Measurements from ENCODE around the gene RBM4B.

RBM4B gene

DNA sequence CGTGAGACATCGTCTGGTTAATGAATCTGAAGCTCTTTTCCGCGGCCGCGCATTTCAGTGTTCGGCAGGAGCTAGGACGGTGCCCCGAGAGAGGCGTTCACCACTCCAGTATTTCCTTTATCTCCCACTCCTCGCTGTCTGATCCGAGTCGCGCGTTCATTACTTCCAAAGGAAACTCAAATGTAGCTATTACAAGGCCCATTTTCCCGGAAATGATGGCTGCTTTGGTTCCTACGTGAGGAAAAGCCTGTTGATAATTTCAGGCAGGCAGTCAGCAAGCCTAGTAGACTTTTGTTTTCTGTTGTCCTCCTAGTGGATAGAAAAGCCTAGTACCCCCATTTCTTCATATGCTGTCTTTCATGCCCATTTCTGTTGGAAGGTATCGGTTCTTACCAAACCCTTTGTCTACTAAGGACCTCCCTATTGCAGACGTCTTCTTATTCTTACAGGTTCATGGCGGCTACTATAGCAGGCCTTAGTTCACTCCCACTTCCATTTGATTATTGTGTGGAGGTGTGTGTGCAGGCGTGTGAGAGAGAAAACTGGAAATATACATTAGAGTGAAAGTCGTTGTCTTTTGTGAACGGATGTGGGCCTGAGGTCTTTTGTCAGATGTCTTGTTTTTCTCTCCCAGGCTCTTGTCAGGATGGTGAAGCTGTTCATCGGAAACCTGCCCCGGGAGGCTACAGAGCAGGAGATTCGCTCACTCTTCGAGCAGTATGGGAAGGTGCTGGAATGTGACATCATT, 38.4 kb downstream of the RBM4B start:
- DNase-seq = peak; percentile 62

DNA sequence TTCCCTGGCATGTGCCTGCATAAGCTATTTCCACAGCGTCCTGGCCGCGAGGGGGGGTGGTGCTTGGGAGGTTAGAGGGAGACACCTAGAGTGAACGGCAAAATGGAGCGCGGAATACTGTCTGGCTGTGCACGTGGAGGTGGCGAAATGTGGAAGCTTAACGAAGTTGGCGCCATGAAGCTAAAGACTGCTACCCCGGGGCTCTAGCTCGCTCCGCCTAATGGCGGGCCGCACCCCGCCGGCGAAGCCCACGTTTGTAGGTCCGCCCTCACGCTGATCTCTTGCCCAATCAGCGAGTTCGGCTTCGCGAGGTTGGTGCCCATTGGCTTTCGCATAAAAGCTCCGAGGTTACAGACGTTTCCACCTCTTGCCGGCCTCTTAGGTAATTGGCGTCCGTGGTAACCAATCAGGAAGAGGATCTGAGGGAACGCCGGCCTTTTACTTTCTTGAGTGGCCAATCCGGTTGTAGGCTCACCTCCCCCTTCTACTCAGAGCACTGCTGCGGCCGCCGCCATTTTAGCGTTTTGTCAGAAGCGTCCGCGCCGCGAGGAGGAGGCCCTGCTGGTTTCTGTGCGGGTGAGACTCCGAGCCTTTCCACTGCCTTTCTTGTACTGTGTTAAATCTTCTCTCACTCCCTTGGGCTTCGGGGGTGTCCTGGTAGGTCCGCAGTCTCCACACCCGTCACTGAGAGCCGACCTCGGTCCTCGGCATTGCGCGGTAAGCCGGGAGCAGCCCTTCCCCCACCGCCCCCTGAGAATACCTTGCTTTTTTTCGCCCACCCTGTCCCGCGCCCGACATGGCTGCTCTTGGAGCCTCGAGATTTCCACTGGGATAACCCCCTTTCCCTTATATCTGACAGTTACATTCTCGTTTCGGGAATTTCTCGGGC, 39.3 kb downstream of the RBM4B start, which contains the start of gene RBM4:
TSS of gene RBM4 (plus strand) at position 527 of the 889 bp plus-strand sequence. CDS start 1,009 bp downstream, outside the sequence.
- DNase-seq = peak; percentile 98

- peak; percentile 17 for DNase-seq
Measured at GRCh38 chr11:66637557-66638176, 40.0 kb downstream of the RBM4B start.

GRCh38 chr11:66636411-66636810, 41.3 kb downstream of the RBM4B start:
- DNase-seq = no peak

DNA sequence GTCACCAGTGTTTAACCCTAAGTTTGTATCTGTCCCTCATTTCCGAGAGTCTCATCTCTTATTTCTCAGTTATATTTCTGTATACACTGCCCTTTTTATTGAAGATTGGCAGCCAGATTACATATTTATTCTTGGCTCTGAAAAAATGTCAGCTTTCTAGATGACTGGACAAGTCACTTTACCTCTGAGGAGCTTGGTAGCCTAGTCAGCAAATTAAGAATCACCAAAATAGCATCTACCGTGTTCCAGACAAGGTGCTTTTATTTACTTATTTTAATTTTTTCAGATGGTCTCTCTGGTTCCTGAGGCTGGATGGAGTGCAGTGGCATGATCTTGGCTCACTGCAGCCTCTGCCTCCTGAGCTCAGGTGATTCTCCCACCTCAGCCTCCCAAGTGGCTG, 44.7 kb downstream of the RBM4B start:
- DNase-seq = no peak

DNA sequence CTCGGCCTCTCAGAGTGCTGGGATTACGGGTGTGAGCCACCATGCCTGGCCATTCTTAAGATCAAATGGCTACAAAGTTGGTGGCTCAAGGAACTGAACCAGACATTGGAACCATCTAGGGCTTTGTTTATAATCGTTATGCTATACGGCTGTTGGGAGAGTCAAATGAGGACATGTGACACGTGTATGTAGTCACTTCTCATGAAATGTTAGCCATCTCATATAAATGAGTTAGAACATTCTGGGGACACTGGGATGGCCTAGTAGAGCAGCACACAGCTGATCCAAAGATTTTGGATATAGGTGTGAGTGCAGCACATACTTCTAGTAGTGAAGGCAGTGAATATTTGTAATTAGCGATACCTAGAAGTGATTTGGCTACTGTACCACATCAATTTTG, 45.8 kb downstream of the RBM4B start:
- DNase-seq = no peak

DNA sequence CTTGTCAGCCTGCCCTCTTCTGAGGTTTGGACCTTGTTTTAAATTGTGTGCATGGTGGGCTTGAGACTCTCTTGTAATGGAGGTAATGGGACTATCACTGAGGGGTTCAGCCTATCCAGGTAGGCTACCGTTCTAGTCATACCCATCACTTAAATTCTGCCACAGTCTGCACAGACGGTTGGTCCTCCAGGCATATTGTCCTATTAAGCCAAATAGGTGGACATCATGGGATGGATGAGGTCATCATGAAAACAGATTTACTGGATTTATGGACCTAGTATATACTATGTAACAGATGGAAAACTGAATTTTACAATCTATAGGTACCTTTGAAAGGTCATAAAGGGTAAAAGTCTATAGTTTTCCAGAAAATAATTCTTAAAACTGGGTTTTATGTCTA, 48.3 kb downstream of the RBM4B start:
- no peak for DNase-seq

GRCh38 chr11:66628061-66628603, 49.6 kb downstream of the RBM4B start:
- no peak for DNase-seq

DNA sequence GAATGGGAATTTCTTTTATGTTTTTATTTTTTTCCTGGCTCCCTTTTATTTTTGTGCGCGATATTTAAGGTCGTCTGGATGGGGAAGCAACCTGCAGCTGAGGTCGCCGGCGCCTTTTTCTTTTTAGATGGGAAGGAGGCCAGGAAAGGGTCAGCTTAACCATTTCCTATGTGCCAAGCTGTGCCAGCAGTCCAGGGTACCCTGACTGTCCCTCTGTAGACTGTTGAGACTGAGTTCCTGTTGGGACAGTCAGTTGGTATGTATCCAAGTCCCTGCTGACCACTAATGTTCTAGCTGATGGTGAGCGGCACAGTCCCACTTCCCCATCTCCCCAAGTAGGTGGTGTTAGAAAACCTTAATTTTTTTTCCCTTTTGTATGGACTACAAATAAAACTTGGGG, 50.8 kb downstream of the RBM4B start:
- DNase-seq = no peak

DNA sequence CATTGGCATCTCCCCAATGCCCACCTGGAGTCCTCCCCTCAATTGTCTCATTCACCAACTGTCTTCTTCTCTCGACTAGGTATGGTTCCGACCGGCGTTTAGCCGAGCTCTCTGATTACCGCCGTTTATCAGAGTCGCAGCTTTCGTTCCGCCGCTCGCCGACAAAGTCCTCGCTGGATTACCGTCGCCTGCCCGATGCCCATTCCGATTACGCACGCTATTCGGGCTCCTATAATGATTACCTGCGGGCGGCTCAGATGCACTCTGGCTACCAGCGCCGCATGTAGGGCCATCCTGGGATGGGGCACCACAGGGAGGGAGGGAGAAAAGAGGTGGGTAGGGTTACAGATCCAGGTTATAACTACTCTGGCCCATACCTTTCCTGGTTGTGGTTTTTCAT, 51.3 kb downstream of the RBM4B start:
- no peak for DNase-seq

DNA sequence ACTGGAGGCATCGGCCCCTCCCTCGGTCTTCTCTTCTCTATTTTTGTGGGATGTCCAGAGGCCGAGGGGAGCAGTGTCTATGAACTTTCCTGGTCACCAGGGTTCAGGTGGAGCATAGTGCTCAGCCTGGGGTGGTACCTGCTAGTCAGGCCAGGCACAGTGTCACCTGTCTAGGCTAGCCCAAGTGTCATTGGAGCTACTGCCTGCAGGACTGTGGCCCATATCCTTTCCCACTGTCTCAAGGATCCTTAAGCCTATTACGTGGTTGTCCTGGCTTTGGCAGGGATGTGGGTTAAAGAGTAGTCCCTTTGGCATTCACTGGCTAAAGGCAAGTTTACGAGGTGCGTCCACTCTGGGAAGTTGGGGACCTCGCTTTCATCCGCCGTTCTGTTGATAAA, 51.9 kb downstream of the RBM4B start:
- no peak for DNase-seq

DNA sequence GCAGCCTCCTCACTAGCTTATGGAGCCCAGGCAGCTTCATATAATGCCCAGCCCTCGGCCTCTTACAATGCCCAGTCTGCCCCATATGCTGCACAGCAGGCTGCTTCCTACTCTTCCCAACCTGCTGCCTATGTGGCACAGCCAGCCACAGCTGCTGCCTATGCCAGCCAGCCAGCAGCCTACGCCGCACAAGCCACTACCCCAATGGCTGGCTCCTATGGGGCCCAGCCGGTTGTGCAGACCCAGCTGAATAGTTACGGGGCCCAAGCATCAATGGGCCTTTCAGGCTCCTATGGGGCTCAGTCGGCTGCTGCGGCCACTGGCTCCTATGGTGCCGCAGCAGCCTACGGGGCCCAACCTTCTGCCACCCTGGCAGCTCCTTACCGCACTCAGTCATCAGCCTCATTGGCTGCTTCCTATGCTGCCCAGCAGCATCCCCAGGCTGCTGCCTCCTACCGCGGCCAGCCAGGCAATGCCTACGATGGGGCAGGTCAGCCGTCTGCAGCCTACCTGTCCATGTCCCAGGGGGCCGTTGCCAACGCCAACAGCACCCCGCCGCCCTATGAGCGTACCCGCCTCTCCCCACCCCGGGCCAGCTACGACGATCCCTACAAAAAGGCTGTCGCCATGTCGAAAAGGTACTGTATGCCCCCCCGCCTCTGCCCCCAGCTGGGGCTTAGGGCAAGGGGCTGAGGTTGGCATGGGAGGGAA, 52.5 kb downstream of the RBM4B start:
- no peak for DNase-seq

DNA sequence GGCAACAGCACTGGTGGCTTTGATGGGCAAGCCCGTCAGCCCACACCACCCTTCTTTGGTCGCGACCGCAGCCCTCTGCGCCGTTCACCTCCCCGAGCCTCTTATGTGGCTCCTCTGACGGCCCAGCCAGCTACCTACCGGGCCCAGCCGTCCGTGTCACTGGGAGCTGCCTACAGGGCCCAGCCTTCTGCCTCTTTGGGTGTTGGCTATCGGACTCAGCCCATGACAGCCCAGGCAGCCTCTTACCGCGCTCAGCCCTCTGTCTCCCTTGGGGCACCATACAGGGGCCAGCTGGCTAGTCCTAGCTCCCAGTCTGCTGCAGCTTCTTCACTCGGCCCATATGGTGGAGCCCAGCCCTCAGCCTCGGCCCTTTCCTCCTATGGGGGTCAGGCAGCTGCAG, 53.2 kb downstream of the RBM4B start:
- DNase-seq = no peak

- DNase-seq = no peak
Measured at GRCh38 chr11:66619080-66619554, 58.6 kb downstream of the RBM4B start.

DNA sequence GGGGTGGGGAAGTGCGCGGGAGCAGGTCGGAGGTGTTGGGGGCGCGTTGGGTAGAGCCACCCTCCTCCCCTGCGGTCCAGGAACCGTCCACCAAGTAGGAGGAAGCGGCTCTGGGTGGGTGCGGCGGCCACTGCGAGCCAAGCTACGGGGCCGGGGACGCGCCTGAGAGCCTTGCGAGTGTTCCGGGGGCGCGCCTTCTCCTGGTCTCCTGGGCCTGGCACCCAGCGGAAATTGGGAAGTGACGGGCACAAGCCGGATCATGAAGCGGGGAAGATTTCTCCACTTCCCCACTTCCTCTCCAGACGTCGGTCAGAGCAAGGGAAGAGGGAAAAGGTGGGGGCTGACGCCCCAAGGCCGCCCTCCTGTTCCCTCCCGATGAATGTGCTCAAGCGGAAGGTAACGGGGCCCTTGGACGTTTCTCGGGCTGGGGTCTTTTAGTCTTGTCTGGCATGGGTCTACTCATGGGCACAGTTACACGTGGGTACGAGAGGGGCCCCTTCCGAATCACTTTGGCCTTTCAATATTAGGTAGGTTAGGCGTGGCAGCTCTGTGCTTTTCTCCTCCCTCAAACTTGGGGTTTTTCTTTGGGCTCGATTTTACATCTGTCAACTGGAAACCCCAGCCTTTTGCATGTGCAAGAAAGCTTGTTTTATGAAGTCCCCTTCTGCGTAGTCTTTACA, 60.4 kb downstream of the RBM4B start:
- no peak for DNase-seq

GRCh38 chr11:66616379-66617154, 61.1 kb downstream of the RBM4B start, which contains the start of gene RBM14:
RBM14 (plus strand) TSS chr11:66616630; CDS start chr11:66616721, 91 bp downstream.
- peak; percentile 100 for DNase-seq
